GM19025 (cell line): Measurements from ENCODE around the gene COG7.
"Not testable (repeated sequence)": the region's sequence is repeated elsewhere in the genome, so short reads cannot be mapped to it uniquely, and the experiment has no call there.

ENCODE experiments used
- ATAC-seq: cut with Tn5 transposase; IDR thresholded peaks from one replicate; pipeline ENCODE4 v1.9.1; 2021; ENCODE audit warnings: mild to moderate bottlenecking, low read depth, moderate library complexity; ENCODE audit not compliant: unreplicated experiment

COG7 gene

DNA sequence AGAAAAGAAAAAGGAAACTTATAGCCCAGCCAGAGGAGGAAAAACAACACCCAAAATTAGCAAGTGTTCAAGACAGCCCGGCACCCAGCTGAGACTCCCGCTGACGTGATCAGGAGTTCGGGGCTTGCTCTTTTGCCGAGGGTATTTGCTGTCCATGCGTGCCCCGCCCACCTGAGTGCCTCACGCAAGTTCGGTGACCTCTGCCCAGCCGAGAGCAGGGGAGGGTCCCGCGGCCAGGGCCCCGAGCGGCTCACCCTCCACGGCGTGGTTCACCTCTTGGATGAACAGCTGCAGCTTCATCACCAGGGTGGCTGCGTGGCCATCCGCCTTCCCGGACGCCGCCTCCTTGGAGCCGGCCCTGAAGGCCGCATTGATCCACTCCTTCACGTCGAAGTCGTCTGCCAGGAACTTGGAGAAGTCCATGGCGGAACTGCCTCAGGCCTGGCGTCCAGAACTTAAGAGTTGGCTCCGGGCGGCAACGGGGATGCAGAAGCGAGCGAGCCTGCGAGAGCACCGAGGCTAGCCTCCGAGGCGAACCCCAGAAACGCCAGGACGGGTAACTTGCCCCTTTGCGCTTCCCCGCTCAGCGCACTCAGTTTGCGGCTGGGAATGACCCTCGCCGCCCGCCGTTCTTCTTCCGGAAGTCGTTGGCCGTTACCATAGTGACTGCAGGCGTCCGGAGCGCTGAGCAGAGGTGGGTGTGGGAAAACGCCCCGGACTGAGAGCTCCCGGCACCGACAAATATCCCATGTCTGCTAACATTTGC lies at the start of gene COG7:
COG7 (minus strand) TSS at position 618 of the 766 bp plus-strand sequence; CDS start at position 423, 195 bp downstream.
- ATAC-seq: peak; percentile 85

- no peak for ATAC-seq
Measured at GRCh38 chr16:23502466-23502865, 49.5 kb upstream of the COG7 start.

DNA sequence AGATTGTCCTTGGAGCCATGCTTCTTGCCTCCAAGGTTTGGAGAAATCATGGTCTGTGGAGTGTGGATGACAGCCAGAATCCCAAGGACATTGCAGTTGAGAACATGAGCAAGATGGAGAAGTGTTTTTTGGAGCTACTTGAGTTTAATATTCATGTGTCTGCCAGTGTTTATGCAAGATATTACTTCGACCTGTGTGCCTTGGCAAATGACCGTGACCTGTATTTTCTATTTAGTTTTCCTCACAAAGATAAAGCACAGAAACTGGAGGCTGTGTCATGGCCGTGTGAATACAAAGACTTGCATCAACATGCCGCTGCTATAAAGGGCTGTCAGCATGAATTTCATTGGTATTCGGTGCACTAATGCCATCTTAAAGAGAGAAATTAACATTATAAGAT lies 48.3 kb upstream of the COG7 start:
- ATAC-seq: no peak

- ATAC-seq: no peak
Measured at GRCh38 chr16:23500862-23501225, 47.9 kb upstream of the COG7 start.

GRCh38 chr16:23500212-23500861 lies 47.3 kb upstream of the COG7 start:
- ATAC-seq: no peak

DNA sequence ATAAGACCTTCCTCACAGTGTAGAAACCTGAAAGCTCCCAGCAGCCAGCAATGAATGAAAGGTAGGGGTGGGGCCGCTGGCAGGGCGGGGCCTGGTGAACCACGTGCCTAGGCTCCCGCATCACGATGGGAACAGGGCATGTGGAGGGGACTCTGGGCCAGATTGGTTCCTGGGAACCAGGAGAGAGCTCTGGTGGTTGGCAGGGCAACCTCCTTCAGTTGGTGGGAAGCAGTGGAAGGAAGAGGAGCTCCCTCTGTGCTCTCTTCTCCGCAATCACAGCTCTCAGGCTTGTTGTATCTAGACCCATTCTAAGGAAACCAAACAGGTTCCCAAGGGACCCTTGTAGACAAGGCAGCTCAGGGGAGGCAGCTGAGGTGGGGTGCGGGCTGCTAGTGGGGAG lies 46.8 kb upstream of the COG7 start:
- no peak for ATAC-seq

DNA sequence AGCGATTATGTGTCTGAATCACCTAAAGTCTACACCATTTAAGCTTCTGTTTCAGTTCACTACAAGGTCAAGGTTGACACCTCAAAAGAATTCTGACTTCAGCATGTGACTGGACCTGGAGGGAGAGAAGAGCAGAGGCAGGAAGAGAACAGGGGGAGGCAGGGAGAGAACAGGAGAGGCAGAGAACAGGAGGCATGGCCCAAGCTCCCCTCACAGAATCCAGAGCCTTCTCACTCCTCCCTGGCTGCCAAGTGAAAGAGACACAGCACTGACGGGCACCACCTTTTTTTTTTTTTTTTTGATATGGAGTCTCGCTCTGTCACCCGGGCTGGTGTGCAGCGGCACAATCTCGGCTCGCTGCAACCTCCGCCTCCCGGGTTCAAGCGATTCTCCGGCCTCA lies 45.9 kb upstream of the COG7 start:
- ATAC-seq: no peak

GRCh38 chr16:23497543-23497868 lies 44.5 kb upstream of the COG7 start:
- no peak for ATAC-seq

DNA sequence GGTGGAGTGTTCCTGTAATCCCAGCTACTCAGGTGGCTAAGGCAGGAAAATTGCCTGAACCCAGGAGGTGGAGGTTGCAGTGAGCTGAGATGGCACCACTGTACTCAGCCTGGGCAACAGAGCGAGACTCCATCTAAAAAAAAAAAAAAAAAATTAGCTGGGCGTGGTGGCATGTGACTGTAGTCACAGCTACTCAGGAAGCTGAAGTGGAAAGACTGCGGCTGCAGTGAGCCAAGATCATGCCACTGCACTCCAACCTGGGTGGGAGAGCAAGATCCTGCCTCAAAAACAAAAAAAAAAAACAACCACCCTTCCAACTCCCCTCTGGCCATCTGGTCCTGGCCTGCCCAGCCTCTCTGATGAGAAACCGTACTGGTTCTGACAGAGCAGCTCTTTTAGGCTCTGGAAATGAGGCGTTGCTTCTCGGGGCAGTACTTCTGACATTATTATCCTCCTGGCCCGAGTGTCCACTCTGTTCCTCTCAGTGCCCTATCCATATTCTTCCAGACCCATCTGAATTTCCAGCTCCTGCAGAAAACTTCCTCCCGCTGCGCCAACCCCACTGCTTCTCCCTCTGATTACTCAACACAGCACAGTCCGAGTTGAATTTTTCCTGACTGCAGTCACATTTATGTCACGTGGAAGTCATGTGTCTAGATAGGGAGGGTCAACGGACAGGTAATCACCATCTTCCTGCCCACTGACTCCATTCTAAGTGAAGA lies 44.0 kb upstream of the COG7 start:
- ATAC-seq: no peak

DNA sequence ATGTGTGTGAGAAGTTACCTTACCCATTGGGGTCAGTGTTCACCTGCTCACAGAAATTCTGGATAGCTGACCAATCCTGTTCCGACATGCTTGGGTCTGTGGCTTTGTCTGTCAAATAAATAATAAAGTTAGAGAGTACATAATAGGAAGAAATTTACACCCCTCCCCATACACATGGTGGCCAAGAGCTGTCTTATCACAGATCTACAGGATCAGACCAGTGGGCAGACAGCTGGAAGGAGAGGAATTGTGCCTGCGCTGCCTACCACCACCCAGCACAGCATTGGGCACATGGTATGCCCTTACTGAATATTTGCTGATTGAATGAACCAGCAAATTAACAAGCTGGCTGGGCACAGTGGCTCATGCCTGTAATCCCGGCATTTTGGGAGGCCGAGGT lies 42.7 kb upstream of the COG7 start:
- ATAC-seq: no peak

DNA sequence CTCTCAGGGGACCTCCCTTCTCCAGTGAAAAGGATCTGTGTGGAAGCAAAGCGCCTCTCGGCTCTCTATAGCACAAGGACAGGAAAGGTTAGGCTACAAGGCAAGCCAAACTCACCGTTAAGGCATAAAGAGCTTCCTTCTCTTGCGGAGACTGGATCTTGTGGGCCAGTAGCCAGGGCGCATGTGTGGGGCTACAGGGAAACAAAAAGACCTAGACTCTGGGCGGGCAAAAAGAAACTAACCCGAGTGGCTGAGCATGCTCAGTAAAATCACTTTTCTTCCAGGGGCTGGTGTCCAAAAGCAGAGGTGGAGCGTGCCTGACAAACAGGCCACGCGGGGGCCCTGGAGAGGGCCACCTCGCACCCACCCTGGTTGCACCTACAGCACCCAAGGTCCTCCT lies 41.2 kb upstream of the COG7 start:
- ATAC-seq: no peak

DNA sequence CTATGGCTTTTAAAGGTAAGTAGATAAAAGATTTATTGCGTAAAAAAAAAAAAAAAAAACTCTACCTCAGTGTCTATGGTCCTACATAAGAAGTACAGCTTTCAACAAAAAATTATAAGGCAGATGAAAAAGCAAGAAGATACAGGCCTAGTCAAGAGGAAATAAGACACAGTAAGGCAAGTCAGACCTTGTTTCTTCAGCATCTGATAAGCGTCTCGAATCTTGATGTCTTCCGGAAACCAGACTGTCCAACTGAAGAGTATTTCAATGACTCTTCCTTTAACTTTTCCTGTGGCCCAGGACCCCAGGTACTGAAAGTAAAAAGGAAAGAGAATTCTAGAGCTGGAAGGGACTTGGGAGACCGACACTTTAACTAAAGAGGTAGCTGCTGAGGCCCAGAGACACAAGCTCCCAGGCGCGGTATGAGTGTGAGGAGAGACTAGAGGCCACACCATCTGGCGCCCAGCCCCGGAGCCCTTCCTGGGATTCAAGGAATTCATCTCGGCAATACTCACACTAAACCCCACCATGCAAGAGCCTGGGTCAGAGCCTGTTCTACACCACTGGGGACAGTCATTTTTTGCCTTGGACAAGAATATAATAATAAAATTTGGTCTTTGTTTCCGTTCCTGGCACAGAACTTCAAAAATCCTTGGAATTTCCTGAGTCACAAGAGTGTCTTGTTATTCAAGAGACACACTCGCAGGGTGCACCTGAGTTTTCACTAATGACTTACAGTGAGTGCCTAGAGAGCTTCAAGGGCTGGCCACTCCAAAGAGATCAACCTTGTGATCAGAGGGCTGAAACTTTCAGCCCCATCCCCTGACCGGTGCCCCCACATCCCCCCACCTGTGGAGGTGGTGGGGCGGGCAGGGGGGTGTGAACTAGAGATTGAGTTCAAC lies 38.8 kb upstream of the COG7 start:
- no peak for ATAC-seq

DNA sequence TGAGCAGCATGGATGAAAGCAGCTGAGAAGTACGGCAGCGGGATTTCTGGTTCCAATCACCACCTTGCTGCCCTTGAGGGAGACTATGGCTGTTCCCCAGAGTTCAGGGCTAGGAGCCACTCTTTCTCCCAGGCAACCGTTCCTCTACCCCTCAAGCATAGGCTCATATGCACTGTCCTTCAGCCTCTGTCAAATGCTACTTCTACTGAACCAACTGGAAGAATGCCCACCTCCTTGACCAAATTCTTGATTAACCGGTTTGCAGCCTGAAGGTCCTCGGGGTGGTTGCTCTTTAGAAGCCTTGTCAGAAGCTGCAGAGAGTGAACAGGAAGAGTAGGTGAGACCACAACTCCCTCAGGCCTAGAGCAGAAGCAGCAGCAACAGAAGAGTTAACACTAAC lies 33.5 kb upstream of the COG7 start:
- ATAC-seq: no peak

- ATAC-seq: no peak
Measured at GRCh38 chr16:23485841-23486240, 32.9 kb upstream of the COG7 start.

- no peak for ATAC-seq
Measured at GRCh38 chr16:23485257-23485614, 32.2 kb upstream of the COG7 start.

GRCh38 chr16:23484510-23485256 lies 31.7 kb upstream of the COG7 start:
- no peak for ATAC-seq

GRCh38 chr16:23483492-23483891 lies 30.5 kb upstream of the COG7 start:
- ATAC-seq: not testable (repeated sequence)

DNA sequence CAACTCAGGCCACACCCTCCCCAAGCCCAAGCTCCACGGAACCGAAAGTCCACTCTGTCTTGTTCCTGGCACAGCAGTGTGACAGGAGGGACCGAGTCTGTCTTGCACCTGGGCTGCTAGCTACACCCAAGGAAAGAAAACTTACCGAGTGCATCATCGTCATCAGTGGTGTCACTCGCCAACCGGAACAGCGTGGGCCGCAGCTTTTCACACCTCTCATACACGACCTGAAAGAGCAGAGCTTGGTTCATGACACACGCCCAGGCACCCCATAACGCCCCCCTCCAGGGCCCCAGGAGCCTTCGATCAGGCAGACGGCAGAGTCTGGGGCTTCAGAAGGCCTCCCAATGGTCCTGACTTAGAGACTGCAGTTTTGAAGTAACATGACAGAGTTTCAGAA lies 29.8 kb upstream of the COG7 start:
- peak; percentile 75 for ATAC-seq

DNA sequence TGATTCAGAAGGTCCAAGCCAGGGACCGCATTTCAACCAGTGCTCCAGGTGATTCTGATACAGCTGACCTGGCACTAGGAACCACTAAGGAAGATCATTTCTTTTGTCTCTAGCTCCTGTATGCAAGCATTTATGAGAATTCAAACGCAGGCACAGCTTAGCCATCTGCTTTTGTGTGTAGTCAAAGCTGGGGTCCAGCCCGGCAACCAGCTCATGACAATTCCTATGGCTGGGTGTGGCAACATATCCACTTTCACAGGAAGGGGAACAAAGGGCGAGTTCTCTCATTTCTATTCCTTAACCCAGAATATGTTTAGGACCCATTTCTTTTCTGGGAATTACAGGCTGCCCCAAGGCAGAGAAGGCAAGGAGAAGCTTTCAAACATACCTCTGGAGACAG lies 27.3 kb upstream of the COG7 start:
- no peak for ATAC-seq

DNA sequence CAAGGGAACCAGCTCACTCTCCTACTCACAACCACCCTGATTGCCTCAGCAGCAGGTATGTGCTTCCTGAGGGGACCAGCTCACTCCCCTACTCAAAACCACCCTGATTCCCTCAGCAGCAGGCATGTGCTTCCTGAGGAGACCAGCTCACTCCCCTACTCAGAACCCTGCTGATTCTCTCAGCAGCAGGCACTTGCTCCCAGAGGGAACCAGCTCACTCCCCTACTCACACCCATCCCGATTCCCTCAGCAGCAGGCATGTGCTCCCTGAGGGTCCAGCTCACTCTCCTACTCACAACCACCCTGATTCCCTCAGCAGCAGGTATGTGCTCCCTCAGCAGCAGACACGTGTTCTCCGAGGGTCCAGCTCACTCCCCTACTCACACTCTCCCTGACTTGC lies 26.1 kb upstream of the COG7 start:
- ATAC-seq: no peak
